ENCODE measurements around the gene NHLH2.

GRCh38 chr1:115814685-115815398, 26.1 kb downstream of the NHLH2 start:
- TF ChIP-seq POLR2A (IDR thresholded peaks at IDR 0.05) (no peak), CTCF (IDR thresholded peaks at IDR 0.05) (no peak)

All from body of pancreas (tissue), 4 donors.